Right atrium auricular region (tissue), 2 donors: ENCODE measurements around the gene SLC25A25. TPM values are rescaled to one million over a fixed set of nuclear protein-coding genes. Genes with fewer than 3 reads are reported as not detected.

Experiments
- DNase-seq: peaks from one replicate; pipeline ENCODE4 v3.0.0-alpha.2; 2019; ENCODE audit warnings: low spot score
- H3K27ac ChIP-seq, 2 donors: fragments of 200-600 bp; sonication (generic); 1 replicate in 1 of 2; 2 replicates in 1 of 2; pipeline ENCODE4 v1.5.1; 2016 to 2019
- H3K27me3 ChIP-seq, 2 donors: fragments of 200-600 bp; sonication (generic); one replicate each; pipeline versions ENCODE4 v1.5.1 to v1.6.0; 2017 to 2019
- H3K36me3 ChIP-seq: fragments of 200-600 bp; sonication (generic); one replicate; pipeline ENCODE4 v1.5.1; 2016
- H3K4me1 ChIP-seq, 2 donors: fragments of 200-600 bp; sonication (generic); one replicate each; pipeline versions ENCODE4 v1.5.1 to v1.6.0; 2017 to 2019
- H3K4me3 ChIP-seq, 2 donors: fragments of 200-600 bp; sonication (generic); 1 replicate in 1 of 2; 2 replicates in 1 of 2; pipeline ENCODE4 v1.5.1; 2017 to 2019; ENCODE audit warnings: mild to moderate bottlenecking in 1 of 2, moderate library complexity in 1 of 2
- H3K9me3 ChIP-seq, 2 donors: fragments of 200-600 bp; sonication (generic); one replicate each; pipeline ENCODE4 v1.5.1; 2019
- total RNA-seq, 2 donors: library from RNA; depleted of rRNA; stranded (reverse); fragments of >200 nt; gene quantifications; one replicate each; pipeline ENCODE4 v1.1.0, GENCODE V29; 2016
- TF ChIP-seq, protein P1 (sequence below), 2 donors: fragments of 200-600 bp; sonication (generic); IDR thresholded peaks; one replicate each; pipeline ENCODE4 v1.5.1; 2019; ENCODE audit warnings: antibody characterized with exemption in 2 of 2

SLC25A25 gene
- total RNA-seq, 2 donors from 2014 or later, result 8.2 to 11.8 TPM

DNA sequence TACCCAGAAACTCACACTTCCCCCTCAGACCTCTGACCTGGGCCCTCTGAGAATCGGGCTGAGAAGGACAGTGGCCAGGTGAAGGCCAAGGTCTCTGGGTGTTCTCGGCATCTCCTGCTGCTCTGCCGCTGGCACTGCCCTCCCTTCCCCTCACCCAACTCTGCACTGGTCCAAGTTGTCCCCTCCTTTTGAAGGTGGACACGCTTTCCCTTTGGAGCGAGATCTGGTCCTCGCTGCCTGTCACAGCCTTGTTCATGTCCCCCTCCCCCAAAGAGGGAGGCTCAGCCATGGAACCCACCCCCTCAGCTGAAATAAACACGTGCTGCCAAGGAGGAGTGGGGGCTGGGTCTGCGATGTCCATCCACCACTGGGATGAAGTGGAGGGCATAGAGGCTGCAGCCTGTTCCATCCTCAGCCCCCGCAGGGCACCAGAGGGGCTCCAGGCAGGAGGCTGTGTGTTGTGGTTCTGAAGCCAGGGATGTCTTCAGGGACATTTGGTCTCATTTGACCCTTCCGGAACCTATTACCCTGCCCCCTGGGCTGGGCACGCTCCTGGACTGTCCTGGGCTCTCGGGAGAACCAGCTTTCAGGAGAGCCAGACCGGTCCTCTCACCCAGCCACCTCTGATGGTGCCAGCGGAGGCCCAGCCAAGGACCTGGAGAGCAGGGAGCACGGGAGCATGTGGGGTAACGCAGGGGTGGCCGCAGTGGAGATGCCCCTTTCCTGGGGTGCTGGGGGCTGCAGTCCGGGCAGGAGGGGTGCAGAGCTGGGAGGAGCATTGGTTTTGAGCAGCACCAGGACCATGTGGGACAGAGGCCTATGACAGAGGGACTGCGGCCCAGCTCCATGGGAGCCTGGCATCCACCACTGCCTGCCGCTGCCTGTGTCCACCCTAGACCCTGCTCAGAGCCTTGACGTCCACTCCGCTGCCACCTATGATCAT, 76.5 kb downstream of the SLC25A25 start:
- Histone ChIP-seq H3K4me1 (peaks cover 0 to 8% of the 10 kb centered on the region in 2 donors), H3K9me3 (no peaks in the 10 kb centered on the region), H3K4me3 (no peak overlapping the region), H3K27ac (no peak overlapping the region), H3K27me3 (no peaks in the 10 kb centered on the region), H3K36me3 (no peaks in the 10 kb centered on the region)
- DNase-seq, result no peak
- TF ChIP-seq, protein P1, sequence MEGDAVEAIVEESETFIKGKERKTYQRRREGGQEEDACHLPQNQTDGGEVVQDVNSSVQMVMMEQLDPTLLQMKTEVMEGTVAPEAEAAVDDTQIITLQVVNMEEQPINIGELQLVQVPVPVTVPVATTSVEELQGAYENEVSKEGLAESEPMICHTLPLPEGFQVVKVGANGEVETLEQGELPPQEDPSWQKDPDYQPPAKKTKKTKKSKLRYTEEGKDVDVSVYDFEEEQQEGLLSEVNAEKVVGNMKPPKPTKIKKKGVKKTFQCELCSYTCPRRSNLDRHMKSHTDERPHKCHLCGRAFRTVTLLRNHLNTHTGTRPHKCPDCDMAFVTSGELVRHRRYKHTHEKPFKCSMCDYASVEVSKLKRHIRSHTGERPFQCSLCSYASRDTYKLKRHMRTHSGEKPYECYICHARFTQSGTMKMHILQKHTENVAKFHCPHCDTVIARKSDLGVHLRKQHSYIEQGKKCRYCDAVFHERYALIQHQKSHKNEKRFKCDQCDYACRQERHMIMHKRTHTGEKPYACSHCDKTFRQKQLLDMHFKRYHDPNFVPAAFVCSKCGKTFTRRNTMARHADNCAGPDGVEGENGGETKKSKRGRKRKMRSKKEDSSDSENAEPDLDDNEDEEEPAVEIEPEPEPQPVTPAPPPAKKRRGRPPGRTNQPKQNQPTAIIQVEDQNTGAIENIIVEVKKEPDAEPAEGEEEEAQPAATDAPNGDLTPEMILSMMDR (IDR thresholded peaks at IDR 0.05), result no peak

DNA sequence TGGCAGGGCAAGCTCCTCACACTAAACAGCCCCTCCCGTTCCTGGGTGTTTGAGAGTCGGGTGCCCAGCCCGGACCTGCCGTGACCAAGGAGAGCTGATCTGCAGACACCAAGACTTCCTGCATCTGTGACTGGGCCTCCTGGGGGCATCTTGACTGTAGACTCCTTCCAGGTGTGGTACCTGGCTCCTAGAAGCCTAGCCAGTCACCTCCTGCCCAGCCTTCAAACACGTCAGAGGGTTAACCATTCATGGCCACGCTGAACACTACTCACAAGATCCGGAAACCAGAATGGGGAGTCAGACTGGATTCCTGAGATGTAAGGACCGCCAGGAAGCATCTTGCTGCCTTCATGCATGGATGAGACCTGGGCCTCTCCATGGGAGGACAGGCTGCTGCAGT, 77.5 kb downstream of the SLC25A25 start:
- H3K27me3 ChIP-seq, result no peaks in the 10 kb centered on the region
- H3K4me3 ChIP-seq, result no peak overlapping the region
- TF ChIP-seq, protein P1 (IDR thresholded peaks at IDR 0.05), result no peak
- DNase-seq, result no peak
- H3K27ac ChIP-seq, result no peak overlapping the region
- peaks cover 0 to 8% of the 10 kb centered on the region in 2 donors for H3K4me1 ChIP-seq
- no peaks in the 10 kb centered on the region for H3K36me3 ChIP-seq
- H3K9me3 ChIP-seq, result no peaks in the 10 kb centered on the region

DNA sequence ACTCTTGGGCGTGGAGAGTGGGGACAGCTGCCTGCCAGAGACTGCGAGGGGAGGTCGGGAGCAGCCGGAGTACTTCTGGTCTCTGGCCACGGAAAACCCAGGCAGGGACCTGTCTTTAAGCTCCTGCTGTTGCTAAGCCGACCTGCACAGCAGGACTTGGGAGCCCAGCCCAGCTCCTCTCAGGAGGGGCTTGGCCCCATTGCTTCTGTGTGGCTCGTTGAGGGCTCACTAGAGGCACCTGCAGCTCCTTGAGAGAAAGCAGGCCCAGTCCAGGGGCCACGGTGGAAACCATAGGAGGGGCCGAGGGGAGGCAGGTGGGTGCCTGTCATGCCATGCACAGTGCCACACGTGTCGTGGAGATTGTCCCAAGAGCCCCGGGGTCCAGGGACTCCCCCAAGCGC, 77.9 kb downstream of the SLC25A25 start:
- DNase-seq, result no peak
- H3K4me1 ChIP-seq, result peaks cover 0 to 8% of the 10 kb centered on the region in 2 donors
- no peak overlapping the region for H3K27ac ChIP-seq
- no peaks in the 10 kb centered on the region for H3K27me3 ChIP-seq
- H3K9me3 ChIP-seq, result no peaks in the 10 kb centered on the region
- no peaks in the 10 kb centered on the region for H3K36me3 ChIP-seq
- TF ChIP-seq, protein P1 (IDR thresholded peaks at IDR 0.05), result no peak
- H3K4me3 ChIP-seq, result no peak overlapping the region

DNA sequence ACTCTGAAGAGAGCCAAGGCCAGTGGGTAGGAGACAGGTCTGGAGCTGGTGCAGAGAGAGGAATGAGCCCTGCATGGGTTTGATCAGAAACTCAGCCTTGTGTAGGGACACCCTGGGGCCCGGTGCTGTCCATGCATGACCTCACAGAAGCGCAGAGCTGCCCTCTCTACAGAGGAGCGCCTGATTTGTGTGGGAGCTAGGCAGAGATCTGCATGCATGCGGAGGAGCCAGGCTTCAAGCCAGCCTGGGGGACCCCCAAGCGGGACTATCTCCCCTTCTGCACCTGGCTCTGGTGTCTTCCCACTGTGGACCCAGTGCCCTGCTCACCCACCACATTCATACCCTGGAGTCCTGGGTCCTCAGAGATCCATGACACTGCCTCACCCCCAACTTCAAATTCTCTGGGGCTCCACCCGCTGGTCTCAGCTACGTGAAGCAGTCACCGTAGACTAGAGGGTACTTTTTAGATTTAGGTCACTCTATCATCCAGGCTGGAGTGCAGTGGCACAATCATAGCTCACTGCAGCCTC, 78.6 kb downstream of the SLC25A25 start:
- Histone ChIP-seq H3K4me3 (no peak overlapping the region), H3K9me3 (no peaks in the 10 kb centered on the region), H3K36me3 (no peaks in the 10 kb centered on the region), H3K27ac (no peak overlapping the region), H3K4me1 (peaks cover 0 to 8% of the 10 kb centered on the region in 2 donors), H3K27me3 (no peaks in the 10 kb centered on the region)
- DNase-seq, result no peak
- TF ChIP-seq, protein P1 (IDR thresholded peaks at IDR 0.05), result no peak

DNA sequence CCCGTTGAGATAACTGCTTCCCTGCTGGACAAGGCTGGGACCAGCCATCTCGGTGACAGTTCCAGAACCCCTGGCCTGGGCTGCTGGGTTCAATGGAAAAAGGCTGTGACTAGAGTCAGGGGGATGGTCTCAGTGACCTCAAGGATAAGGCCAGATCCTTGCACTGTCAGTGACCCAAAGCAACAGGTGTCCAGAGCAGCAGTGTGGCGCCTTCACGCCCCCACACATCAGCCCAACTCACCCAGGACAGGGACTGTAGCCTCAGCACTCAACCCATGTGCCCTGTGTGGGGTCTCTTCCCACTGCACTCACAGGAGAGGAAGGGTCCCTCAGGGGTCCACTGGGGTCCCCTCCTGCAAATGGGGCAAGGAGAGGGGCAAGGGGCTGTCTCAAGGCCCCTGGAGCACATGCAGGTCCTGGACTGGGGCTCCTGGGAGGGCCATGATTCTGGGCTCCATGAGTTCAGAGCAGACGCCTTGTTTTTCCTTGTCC, 80.5 kb downstream of the SLC25A25 start:
- Histone ChIP-seq H3K36me3 (no peaks in the 10 kb centered on the region), H3K4me1 (peaks cover 0 to 8% of the 10 kb centered on the region in 2 donors), H3K27ac (no peak overlapping the region), H3K4me3 (no peak overlapping the region), H3K27me3 (no peaks in the 10 kb centered on the region), H3K9me3 (no peaks in the 10 kb centered on the region)
- DNase-seq, result no peak
- TF ChIP-seq, protein P1 (IDR thresholded peaks at IDR 0.05), result no peak
